ENCODE results near the gene NKX1-1. TPM values are rescaled to one million over a fixed set of nuclear protein-coding genes. Genes with fewer than 3 reads are reported as not detected.
"Not testable (repeated sequence)": the region's sequence is repeated elsewhere in the genome, so short reads cannot be mapped to it uniquely, and the experiment has no call there.

The NKX1-1 gene
- total RNA-seq, 1 experiment from 2014 or later = not detected

GRCh38 chr4:1446502-1447386 is 40.5 kb upstream of the NKX1-1 start:
- no peaks in the 10 kb centered on the region; the same call in 1 of the 2 replicates for H3K9me3 Mint-ChIP-seq
- TF ChIP-seq TEAD1 (CRISPR knock-in tag; IDR thresholded peaks at IDR 0.05) (no peak), IRF2 (CRISPR knock-in tag; IDR thresholded peaks at IDR 0.05; ENCODE audit: borderline replicate concordance, low read depth) (no peak), GRHL2 (CRISPR knock-in tag; IDR thresholded peaks at IDR 0.05; ENCODE audit: insufficient replicate concordance, severe bottlenecking) (no peak), ESRRA (CRISPR knock-in tag; IDR thresholded peaks at IDR 0.05; ENCODE audit: borderline replicate concordance) (no peak)
- TF ChIP-seq, protein P1, sequence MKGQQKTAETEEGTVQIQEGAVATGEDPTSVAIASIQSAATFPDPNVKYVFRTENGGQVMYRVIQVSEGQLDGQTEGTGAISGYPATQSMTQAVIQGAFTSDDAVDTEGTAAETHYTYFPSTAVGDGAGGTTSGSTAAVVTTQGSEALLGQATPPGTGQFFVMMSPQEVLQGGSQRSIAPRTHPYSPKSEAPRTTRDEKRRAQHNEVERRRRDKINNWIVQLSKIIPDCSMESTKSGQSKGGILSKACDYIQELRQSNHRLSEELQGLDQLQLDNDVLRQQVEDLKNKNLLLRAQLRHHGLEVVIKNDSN (CRISPR knock-in tag; IDR thresholded peaks at IDR 0.05) = no peak
- TF ChIP-seq, protein P2, sequence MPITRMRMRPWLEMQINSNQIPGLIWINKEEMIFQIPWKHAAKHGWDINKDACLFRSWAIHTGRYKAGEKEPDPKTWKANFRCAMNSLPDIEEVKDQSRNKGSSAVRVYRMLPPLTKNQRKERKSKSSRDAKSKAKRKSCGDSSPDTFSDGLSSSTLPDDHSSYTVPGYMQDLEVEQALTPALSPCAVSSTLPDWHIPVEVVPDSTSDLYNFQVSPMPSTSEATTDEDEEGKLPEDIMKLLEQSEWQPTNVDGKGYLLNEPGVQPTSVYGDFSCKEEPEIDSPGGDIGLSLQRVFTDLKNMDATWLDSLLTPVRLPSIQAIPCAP (CRISPR knock-in tag; IDR thresholded peaks at IDR 0.05) = no peak
- H3K36me3 Mint-ChIP-seq = no peaks in the 10 kb centered on the region
- ATAC-seq (no peak), DNase-seq (ENCODE audit: low spot score) (no peak)
- H3K27ac Mint-ChIP-seq = no peak overlapping the region
- H3K27me3 Mint-ChIP-seq (ENCODE audit: low read depth) = no peaks in the 10 kb centered on the region
- H3K4me3 Mint-ChIP-seq = no peak overlapping the region
- no peaks in the 10 kb centered on the region for H3K4me1 Mint-ChIP-seq
- POLR2A ChIA-PET = no interaction called here
- CTCF ChIA-PET = interaction anchor here (1.2 kb wide), 1 partner anchor 66 kb away, joined by 4 read pairs; no protein-coding TSS in a partner anchor

- Mint-ChIP-seq H3K9me3 (no peaks in the 10 kb centered on the region), H3K27me3 (ENCODE audit: low read depth) (no peaks in the 10 kb centered on the region), H3K4me3 (no peak overlapping the region), H3K36me3 (no peaks in the 10 kb centered on the region), H3K27ac (no peak overlapping the region), H3K4me1 (no peaks in the 10 kb centered on the region)
- ATAC-seq (no peak), DNase-seq (ENCODE audit: low spot score) (no peak)
- ChIA-PET CTCF (interaction anchor here (1.2 kb wide), 1 partner anchor 67 kb away, joined by 4 read pairs; no protein-coding TSS in a partner anchor), POLR2A (no interaction called here)
- TF ChIP-seq ZNF263 (CRISPR knock-in tag; IDR thresholded peaks at IDR 0.05; ENCODE audit: low read depth) = no peak
- TF ChIP-seq NFE2L1 (CRISPR knock-in tag; IDR thresholded peaks at IDR 0.05) = no peak
- TF ChIP-seq ZNF232 (CRISPR knock-in tag; IDR thresholded peaks at IDR 0.05) = no peak
- no peak for TF ChIP-seq FOXJ3 (CRISPR knock-in tag; IDR thresholded peaks at IDR 0.05; ENCODE audit: borderline replicate concordance)
- no peak for TF ChIP-seq NFYB (CRISPR knock-in tag; conservative IDR thresholded peaks at IDR 0.05; ENCODE audit: low read depth)
- TF ChIP-seq CREB1 (CRISPR knock-in tag; IDR thresholded peaks at IDR 0.05) = no peak
- TF ChIP-seq HMGA2 (CRISPR knock-in tag; IDR thresholded peaks at IDR 0.05) = no peak
- no peak for TF ChIP-seq SP1 (CRISPR knock-in tag; conservative IDR thresholded peaks at IDR 0.05)
- no peak for TF ChIP-seq KAT7 (CRISPR knock-in tag; IDR thresholded peaks at IDR 0.05; ENCODE audit: borderline replicate concordance)
- TF ChIP-seq ZNF425 (CRISPR knock-in tag; conservative IDR thresholded peaks at IDR 0.05) = no peak
- no peak for TF ChIP-seq E2F4 (CRISPR knock-in tag; IDR thresholded peaks at IDR 0.05; ENCODE audit: borderline replicate concordance, low read depth)
Measured at GRCh38 chr4:1445716-1446445, 39.6 kb upstream of the NKX1-1 start.

DNA sequence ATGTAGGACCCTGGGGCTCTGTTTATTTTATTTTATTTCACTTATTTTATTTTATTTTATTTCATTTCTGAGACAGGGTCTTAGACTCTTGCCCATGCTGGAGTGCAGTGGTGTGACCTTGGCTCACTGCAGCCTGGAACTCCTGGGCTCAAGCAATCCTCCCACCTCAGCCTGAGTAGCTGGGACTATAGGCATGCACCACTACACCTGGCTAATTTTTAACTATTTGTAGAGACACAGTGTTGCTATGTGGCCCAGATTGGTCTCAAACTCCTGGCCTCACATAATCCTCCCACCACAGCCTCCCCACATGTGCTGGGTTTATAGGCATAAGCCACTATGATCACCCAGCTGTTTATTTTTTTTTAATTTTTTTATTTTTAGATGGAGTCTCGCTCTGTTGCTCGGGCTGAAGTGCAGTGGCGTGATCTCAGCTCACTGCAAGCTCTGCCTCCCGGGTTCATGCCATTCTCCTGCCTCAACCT is 37.5 kb upstream of the NKX1-1 start:
- H3K9me3 Mint-ChIP-seq; POLR2A ChIA-PET; H3K4me3 Mint-ChIP-seq; CTCF ChIA-PET; ATAC-seq; DNase-seq (ENCODE audit: low spot score); H3K36me3 Mint-ChIP-seq; H3K4me1 Mint-ChIP-seq; H3K27ac Mint-ChIP-seq; H3K27me3 Mint-ChIP-seq (ENCODE audit: low read depth): not testable (repeated sequence)
